Thyroid gland (tissue), 4 donors: Measurements from ENCODE around the gene PAFAH2. TPM values are rescaled to one million over a fixed set of nuclear protein-coding genes. Genes with fewer than 3 reads are reported as not detected.

Source experiments
- DNase-seq, 2 donors: peaks; one replicate each; pipeline ENCODE4 v3.0.0-alpha.2; 2019
- H3K27ac ChIP-seq, 3 donors: fragments of 200-600 bp; sonication (generic); 1 replicate in 2 of 3; 2 replicates in 1 of 3; pipeline ENCODE4 v1.5.1; 2016 to 2019; ENCODE audit warnings: mild to moderate bottlenecking in 1 of 3, moderate library complexity in 1 of 3
- H3K27me3 ChIP-seq: fragments of 200-600 bp; sonication (generic); one replicate; pipeline ENCODE4 v1.5.1; 2019
- H3K36me3 ChIP-seq, 2 donors: fragments of 200-600 bp; sonication (generic); one replicate each; pipeline ENCODE4 v1.5.1; 2016 to 2019
- H3K4me1 ChIP-seq, 2 donors: fragments of 200-600 bp; sonication (generic); one replicate each; pipeline ENCODE4 v1.5.1; 2017 to 2019
- H3K4me3 ChIP-seq, 3 donors: fragments of 200-600 bp; sonication (generic); replicated peaks in 1 of 3; 1 replicate in 2 of 3; 2 replicates in 1 of 3; pipeline ENCODE4 v1.5.1; 2016; ENCODE audit warnings: mild to moderate bottlenecking in 1 of 3
- H3K9me3 ChIP-seq: fragments of 200-600 bp; sonication (generic); one replicate; pipeline ENCODE4 v1.5.1; 2017
- CTCF ChIP-seq, 6 experiments: fragments of 200-600 bp in 3 of 6; fragments of 450-650 bp in 3 of 6; sonication (generic) in 3 of 6; IDR thresholded peaks; one replicate each; pipeline ENCODE4 v1.5.1; 2016 to 2019; ENCODE audit warnings: antibody characterized with exemption in 6 of 6, mild to moderate bottlenecking in 2 of 6, inconsistent platforms in 1 of 6, moderate library complexity in 1 of 6
- POLR2A ChIP-seq, 2 donors: fragments of 450-650 bp; IDR thresholded peaks; one replicate each; pipeline ENCODE4 v1.6.1; 2017; ENCODE audit warnings: antibody characterized with exemption in 2 of 2, mild to moderate bottlenecking in 2 of 2, moderate library complexity in 1 of 2
- WGBS, 2 donors: methylation state at CpG; one replicate each; pipeline ENCODE4 v1.1.5; 2017; 5-methylcytosine and 5-hydroxymethylcytosine counted together
- intact Hi-C: fragments of 100-400 bp; cut with DNase I; formaldehyde crosslinking; loops from one replicate; pipeline ENCODE4 v1.15.1; 2023
- total RNA-seq, 4 donors: library from RNA; depleted of rRNA; stranded (reverse); fragments of >200 nt; gene quantifications; one replicate each; pipeline ENCODE4 v1.2.3, GENCODE V29; 2016

PAFAH2 gene
- total RNA-seq, 4 donors from 2014 or later = 22.5 to 35.4 (median 30.7) TPM

GRCh38 chr1:26014179-26014578, 16.3 kb upstream of the PAFAH2 start:
- TF ChIP-seq POLR2A (IDR thresholded peaks at IDR 0.05) (no peak), CTCF (IDR thresholded peaks at IDR 0.05) (no peak)
- Histone ChIP-seq H3K9me3 (no peaks in the 10 kb centered on the region), H3K27ac (no peak overlapping the region), H3K4me1 (no peaks in the 10 kb centered on the region), H3K4me3 (no peak overlapping the region), H3K36me3 (no peaks in the 10 kb centered on the region), H3K27me3 (no peaks in the 10 kb centered on the region)
- intact Hi-C loops = no loop called here
- WGBS, 2 donors = 92 to 96% methylated on average over 2 of the region's 2 CpGs
- DNase-seq = no peak

GRCh38 chr1:26012864-26013263, 15.0 kb upstream of the PAFAH2 start:
- Histone ChIP-seq H3K36me3 (no peaks in the 10 kb centered on the region), H3K9me3 (no peaks in the 10 kb centered on the region), H3K27ac (no peak overlapping the region), H3K4me3 (no peak overlapping the region), H3K4me1 (no peaks in the 10 kb centered on the region), H3K27me3 (no peaks in the 10 kb centered on the region)
- intact Hi-C loops = no loop called here
- no peak for DNase-seq
- TF ChIP-seq POLR2A (IDR thresholded peaks at IDR 0.05) = no peak
- 59% methylated on average over 3 of the region's 3 CpGs for WGBS, 2 donors

DNA sequence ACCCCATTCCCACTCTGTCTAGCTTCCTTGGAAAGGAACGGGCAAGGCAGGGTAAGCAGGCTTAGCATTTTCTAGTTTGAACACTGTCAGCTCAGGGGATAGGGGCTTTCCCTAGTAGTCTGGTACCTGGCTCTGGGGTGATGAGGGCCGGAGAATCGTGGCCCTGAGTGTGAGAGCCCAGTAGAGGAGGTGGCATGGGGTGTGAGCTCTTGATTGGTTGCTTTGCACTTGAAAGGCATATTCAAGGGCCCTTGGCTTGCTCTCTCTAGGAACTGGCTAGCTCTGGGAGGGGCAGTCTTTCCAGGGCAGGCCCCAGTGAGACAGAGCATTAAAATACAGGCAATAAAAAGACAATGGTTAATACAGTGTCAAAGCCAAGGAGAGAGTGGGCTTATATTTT, 13.0 kb upstream of the PAFAH2 start:
- H3K27me3 ChIP-seq = no peaks in the 10 kb centered on the region
- H3K36me3 ChIP-seq = no peaks in the 10 kb centered on the region
- no peaks in the 10 kb centered on the region for H3K4me1 ChIP-seq
- TF ChIP-seq POLR2A (IDR thresholded peaks at IDR 0.05) (no peak), CTCF (IDR thresholded peaks at IDR 0.05) (no peak)
- H3K27ac ChIP-seq = no peak overlapping the region
- no peaks in the 10 kb centered on the region for H3K9me3 ChIP-seq
- 46 to 59% methylated on average over 3 of the region's 3 CpGs for WGBS, 2 donors
- no peak overlapping the region for H3K4me3 ChIP-seq
- intact Hi-C loops = no loop called here
- peak in 1 of 2 donors; percentile 21 for DNase-seq

DNA sequence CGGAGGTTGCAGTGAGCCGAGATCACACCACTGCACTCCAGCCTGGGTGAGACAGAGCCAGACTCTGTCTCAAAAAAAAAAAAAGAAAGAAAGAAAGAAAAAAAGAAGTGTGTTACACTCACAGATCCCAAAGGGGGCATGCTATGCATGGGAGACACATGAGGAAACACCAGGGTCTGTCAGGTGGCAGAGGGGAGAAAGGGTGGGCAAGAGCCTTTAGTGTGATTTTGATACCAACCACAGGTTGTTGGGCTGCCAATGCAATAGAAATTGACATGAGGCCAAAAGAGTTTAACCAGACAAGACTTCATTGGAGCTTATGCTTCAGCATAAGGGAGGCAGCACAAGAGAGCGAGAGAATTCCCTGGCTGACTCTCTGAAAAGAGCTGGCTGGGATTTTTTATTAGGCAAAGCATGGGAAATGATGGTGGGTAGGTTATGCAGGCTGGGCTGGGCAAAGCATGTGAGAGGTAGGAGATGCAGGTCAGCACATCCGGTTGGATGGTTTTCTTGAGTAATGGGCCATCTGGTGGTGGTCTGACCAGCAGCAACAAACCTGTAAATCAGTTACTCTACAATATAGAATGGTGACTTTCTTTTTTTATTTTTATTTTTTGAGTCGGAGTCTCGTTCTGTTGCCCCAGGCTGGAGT, 12.1 kb upstream of the PAFAH2 start:
- WGBS, 2 donors = 54 to 76% methylated on average over 6 of the region's 6 CpGs
- H3K27ac ChIP-seq = no peak overlapping the region
- no peaks in the 10 kb centered on the region for H3K9me3 ChIP-seq
- no peaks in the 10 kb centered on the region for H3K36me3 ChIP-seq
- H3K27me3 ChIP-seq = no peaks in the 10 kb centered on the region
- H3K4me1 ChIP-seq = no peaks in the 10 kb centered on the region
- H3K4me3 ChIP-seq = no peak overlapping the region
- no peak for DNase-seq
- intact Hi-C loops = no loop called here
- no peak for TF ChIP-seq POLR2A (IDR thresholded peaks at IDR 0.05)
- peak in 1 of 6 experiments; percentile 8 for TF ChIP-seq CTCF (IDR thresholded peaks at IDR 0.05)

GRCh38 chr1:26006710-26007109, 8.8 kb upstream of the PAFAH2 start:
- H3K27me3 ChIP-seq = no peaks in the 10 kb centered on the region
- TF ChIP-seq CTCF (IDR thresholded peaks at IDR 0.05) (no peak), POLR2A (IDR thresholded peaks at IDR 0.05) (no peak)
- WGBS, 2 donors = 91 to 95% methylated on average over 16 of the region's 16 CpGs
- no peak for DNase-seq
- H3K36me3 ChIP-seq = no peaks in the 10 kb centered on the region
- H3K4me1 ChIP-seq = peaks cover 0 to 10% of the 10 kb centered on the region in 2 donors
- H3K4me3 ChIP-seq = no peak overlapping the region
- intact Hi-C loops = no loop called here
- H3K27ac ChIP-seq = no peak overlapping the region
- H3K9me3 ChIP-seq = no peaks in the 10 kb centered on the region
